ENCODE data around the gene MYBL2. TPM values are rescaled to one million over a fixed set of nuclear protein-coding genes. Genes with fewer than 3 reads are reported as not detected.
"Not testable (repeated sequence)": the region's sequence is repeated elsewhere in the genome, so short reads cannot be mapped to it uniquely, and the experiment has no call there.

Gene MYBL2
- total RNA-seq (2014; rRNA removed; shearing (Covaris generic)), result 77.7 and 80.8 TPM in 2 replicates

DNA sequence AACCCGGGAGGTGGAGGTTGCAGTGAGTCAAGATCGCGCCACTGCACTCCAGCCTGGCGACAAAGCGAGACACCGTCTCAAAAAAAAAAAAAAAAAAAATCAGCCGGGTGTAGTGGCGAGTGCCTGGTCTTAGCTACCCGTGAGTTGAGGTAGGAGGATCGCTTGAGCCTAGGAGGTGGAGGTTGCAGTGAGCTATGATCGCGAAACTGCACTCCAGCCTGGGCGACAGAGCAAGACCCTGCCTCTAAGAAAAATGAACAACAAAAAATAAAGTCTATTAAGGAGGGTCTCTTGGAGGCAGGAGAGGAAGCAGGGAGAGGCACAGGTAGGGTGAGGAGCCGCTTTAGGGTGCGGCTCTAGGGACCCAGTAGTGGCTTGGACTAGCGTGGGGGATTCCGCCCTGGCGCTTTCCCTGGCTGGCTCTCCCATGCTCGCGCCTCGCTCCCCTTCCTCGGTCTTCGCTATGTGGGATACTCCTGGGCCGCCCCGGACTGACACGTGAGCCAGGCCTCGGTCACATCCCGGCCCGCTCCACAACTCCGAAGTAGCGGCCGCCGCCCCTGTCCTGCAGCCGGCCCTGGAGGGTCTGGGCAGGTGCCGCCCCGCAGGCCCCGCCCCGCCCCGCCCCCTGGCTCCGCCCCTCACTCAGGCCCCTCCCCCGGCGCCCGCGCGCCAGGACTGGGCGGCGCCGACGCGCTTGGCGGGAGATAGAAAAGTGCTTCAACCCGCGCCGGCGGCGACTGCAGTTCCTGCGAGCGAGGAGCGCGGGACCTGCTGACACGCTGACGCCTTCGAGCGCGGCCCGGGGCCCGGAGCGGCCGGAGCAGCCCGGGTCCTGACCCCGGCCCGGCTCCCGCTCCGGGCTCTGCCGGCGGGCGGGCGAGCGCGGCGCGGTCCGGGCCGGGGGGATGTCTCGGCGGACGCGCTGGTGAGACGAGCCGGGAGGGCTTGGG lies at the start of gene MYBL2:
Gene MYBL2, plus strand, starts transcription at position 739 of the 953 bp plus-strand sequence. Its CDS starts 170 bp downstream, at position 909.
- DNase-seq (ENCODE audit: low spot score), result peak; percentile 48

DNA sequence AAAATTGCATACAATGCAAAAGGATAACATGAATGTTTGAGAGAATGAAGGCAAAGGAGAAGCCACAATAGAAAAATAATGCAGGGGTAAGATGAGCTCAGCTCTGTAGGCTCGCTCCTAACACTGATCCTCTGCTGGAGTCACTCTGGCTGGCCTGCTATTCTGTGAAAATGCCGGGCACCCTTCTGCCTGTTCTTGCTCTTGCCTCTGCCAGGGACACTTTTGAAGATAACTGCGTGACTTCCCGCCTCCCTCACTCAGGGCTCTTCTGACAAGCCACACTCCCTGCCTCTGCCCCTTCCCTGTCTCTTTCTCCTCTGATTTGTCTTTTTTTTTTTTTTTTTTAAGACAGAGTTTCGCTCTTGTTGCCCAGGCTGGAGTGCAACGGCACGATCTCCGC lies 35.3 kb upstream of the MYBL2 start:
- DNase-seq (ENCODE audit: low spot score), result no peak

DNA sequence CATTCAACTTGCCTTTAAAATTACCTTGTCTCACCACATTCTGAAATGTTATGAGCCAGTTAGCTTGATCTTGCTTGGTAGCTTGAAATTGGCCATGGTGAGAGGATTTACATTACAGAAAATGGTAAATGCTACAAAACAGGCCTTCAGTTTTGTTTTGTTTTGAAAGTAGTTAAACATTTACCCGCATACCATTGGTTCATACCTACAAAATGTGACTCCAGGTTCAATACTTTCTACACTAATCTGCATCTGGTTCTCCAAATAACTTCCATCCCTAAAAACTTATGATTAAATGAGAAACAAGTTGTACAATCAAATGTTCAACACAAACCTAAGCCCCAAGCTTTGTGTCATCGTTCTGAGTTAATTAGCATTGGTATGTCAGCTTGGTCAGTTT lies 30.5 kb upstream of the MYBL2 start:
- no peak for DNase-seq (ENCODE audit: low spot score)

DNA sequence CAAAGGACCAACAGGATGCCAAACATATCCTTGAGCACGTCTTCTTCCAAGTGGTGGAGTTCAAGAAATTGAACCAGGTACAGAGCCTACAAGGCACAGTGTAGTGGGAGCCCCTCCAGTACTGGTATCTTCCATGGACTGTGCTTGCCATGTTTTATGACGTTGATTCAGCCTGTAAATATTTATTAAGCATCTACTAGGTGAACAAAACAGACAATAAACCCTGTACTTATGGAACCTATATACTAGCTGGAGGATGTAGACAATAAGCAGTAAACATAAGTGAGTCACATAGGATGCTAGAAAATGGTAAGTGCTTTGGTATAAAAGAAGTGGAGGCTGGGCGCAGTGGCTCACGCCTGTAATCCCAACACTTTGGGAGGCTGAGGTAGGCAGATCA lies 24.4 kb upstream of the MYBL2 start:
- DNase-seq (ENCODE audit: low spot score), result no peak

DNA sequence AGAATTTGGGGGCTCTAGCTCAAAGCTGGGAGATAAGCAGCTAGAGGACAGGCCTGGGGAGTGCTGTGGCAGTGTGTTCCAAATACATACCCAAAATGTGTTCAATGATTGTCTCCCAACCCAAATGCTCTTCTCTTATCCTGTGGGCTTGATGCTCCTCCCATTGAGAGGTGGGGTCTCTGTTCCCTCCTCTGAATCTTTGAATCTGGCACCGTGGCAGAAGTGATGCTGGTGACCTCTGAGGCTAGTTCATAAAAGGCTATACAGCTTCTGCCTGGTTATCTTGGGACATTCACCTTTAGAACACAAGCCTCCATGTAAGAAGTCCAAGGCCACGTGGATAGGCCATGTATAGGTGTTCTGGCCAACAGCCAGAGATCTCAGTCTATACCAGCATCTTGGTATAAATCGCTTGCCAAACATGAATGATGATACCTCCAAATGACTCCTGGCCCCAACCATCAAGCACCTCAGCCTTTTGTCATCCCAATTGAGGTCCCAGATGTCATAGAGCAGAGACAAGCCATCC lies 15.9 kb upstream of the MYBL2 start:
- no peak for DNase-seq (ENCODE audit: low spot score)

DNA sequence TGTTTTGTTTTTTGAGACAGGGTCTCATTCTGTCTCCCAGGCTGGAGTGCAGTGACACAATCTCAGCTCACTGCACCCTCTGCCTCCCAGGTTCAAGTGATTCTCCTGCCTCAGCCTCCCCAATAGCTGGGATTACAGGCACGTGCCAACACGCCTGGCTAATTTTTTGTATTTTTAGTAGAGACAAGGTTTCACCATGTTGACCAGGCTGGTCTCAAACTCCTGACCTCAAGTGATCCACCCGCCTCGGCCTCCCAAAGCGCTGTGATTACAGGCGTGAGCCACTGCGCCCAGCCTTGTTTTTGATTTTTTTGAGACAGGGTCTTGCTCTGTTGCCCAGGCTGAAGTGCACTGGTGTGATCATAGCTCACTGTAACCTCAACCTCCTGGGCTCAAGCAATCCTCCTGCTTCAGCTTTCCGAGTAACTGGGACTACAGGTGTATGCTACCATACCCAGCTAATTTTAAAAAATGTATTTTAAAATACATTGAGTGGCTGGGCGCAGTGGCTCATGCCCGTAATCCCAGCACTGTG lies 15.2 kb upstream of the MYBL2 start:
- not testable (repeated sequence) for DNase-seq (ENCODE audit: low spot score)

DNA sequence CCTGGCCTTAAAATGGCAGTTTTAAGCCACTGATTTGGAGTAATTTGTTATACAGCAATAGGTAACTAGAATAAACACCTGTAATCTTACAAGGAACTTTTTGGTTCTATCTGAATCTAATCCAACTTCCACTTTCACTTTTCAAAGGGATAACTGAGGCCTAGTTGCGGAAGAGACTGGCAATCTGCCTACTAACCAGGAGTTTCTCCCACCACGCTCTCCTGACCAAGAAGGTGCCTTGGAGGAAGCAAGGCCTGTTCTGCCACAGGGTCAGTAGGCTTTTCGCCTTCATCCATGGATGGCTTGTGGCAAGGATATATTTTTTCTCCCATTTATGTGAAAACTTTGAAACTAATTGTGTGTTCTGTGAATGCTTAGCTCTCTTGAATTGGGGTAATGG lies 12.9 kb upstream of the MYBL2 start:
- no peak for DNase-seq (ENCODE audit: low spot score)

DNA sequence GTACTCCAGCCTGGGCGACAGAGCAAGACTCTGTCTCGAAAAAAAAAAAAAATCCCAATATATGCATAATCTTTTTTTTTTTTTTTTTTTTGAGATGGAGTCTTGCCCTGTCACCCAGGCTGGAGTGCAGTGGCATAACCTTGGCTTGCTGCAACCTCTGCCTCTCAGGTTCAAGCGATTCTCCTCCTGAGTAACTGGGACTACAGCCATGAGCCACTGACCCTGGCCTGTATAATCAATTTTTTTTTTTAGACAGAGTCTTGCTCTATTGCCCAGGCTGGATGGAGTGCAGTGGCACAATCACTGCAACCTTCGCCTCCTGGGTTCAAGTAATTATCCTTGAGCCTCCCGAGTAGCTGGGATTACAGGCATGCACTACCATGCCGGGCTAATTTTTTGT lies 11.7 kb upstream of the MYBL2 start:
- not testable (repeated sequence) for DNase-seq (ENCODE audit: low spot score)

DNA sequence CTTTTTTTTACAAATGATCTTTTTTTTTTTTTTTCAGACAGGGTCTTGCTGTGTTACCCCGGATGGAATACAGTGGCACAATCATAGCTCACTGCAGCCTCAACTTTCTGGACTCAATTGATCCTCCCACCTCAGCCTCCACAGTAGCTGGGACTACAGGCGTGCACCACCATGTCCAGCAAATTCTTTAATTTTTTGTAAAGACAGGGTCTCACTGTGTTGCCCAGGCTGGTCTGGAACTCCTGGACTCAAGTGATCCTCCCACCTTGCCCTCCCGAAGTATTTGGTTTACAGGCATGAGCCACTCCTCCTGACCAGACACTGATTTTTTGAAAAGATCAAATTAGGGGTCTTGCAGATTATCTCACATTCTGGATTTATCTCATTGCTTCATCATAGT lies 11.0 kb upstream of the MYBL2 start:
- DNase-seq (ENCODE audit: low spot score), result no peak

DNA sequence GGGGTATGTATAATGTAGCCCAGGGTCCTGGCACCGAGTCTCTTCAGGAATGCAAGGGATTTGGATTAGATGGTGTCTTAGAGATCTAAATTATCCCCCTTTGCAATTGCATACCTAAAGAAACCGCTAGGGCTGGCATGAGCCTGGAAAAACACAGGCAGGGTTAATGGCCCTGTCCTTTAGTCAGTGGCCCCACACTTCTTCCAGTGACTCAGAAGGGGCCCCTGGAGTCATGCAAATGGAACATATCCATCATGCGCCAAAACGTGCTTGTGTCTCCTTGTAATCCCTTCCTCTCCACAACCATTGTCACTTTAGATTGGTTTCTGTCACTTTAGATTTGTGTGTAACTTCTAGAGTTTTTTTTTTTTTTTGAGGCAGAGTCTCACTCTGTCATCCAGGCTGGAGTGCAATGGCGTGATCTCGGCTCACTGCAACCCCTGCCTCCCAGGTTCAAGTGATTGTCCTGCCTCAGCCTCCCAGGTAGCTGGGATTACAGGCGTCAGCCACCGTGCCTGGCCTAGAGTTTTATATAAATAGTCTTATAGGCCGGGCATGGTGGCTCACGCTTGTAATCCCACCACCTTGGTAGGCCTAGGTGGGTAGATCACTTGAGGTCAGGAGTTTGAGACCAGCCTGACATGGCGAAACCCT lies 8.7 kb upstream of the MYBL2 start:
- peak; percentile 44 for DNase-seq (ENCODE audit: low spot score)

DNA sequence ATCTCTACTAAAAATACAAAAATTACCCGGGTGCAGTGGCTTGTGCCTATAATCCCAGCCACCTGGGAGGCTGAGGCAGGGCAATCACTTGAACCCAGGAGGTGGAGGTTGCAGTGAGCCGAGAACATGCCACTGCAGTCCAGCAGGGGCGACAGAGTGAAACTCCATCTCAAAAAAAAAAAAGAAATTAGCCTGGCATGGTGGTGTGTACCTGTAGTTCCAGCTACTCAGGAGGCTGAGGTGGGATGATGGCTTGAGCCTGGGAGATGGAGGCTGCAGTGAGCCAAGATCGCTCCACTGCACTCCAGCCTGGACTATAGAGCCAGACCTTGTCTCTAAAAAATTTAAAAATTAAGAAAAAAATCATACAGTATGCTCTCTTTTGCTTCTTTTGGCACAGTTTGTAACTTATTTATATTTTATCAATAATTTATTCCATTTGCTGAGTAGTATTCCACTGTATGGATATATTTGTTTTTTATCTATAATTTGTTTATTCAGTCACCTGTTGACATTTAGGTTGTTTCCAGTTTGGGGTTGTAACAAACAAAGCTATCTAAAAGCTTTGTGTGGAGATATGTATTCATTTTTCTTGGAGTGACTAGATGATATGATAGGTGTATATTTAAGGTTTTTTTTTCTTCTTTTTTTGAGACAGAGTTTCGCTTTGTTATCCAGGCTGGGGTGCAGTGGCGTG lies 8.0 kb upstream of the MYBL2 start:
- DNase-seq (ENCODE audit: low spot score), result no peak

DNA sequence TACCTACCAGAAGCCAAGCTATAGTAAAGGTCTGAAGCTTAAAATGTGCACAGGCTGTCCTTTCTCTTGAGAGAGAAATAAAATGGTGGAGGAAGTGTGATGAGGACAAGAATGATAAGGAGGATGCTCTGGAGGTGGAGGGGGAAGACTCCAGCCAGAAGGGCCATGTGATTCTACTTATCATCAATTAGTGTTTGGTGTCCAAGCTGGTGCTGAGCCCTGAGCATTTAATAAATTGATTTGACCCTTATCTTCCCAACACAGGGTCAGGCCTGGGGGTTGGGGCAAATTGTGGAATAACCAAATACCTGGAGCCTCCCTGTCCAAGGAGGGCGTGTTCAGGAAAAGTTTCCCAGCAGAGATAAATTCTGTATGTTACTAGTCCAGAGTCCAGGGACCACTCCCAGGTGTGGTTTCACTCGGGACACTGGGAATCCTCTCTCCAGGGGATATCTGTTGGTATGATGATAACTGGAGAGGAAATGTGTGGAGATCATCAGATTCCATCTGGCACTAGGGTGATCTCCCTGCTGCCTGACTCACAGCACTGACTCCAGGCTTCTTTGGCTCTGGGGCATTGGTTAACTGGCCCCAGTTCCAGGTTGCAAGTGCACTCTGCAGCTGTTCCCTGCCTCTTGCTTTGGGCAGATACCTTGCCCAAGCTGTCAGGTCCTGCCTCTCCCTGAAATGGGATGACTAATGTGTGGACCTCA lies 3.8 kb upstream of the MYBL2 start:
- DNase-seq (ENCODE audit: low spot score), result peak; percentile 73

DNA sequence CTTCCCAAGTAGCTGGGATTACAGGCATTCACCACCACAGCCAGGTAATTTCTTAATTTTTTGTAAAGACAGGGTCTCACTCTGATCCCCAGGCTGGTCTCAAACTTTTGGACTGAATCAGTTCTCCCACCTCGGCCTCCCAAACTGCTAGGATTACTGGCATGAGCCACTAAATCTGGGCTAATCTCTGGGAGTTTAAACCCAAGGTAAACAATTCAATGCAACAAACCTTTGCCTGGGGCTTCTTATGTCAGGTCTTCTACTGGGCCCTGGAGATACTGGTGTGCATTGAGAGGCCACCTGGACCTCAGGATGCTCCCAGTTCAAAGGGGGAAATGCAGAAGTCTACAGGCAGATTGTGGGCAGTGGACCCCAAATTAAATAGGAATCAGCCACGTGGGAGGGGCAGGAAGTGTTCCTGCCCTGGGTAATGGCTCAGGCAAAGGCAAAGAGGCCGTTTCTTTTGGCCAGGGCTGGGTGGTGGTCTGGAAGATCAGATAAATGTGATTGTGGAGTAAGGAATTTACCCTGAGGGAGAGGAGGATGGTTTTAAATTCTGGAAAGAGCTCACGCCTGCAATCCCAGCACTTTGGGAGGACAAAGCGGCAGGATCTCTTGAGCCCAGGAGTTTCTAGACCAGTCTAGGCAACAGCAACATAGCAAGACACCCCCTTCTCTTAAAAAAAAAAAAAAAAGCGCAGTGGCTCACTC lies 1.3 kb upstream of the MYBL2 start:
- DNase-seq (ENCODE audit: low spot score), result no peak

DNA sequence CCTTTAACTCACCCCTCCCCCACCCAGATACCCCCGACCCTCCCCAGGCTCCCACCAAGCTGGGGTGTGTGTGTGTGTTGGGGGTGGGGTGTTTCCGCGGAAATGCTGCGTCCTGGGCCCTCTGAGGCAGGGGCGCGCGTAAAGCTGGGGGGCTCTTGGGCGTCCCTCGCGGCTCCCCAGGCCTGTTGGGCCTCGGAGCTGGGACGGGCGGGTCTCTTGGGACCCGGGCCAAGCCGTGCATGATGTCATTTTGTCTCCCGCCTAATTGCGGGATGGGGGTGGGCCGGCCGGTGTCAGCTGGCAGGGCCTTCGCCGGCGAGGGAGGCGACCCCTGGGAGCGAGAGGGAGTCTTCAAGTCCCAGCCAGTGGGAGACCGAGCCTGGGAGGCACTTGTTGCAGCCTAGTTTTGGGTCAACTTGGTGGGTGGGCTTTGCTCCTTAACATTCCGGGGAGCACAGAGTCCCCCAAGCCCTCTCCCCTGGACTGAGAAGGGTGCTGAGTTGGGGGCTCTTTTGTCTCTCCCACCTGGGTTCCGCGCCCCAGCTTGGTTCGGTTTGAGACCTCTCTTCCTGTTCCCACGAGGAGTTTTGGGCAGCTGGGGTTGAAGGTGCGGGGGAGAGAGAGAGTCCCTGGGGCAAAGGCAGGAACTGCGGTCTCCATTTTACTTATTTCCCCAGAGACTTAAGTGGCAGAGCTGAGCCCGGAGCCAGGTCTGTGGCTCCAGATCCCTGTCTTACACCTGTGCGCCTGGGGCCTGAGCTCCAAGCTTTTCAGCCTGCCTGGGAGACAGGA lies 623 bp downstream of the MYBL2 start:
- DNase-seq (ENCODE audit: low spot score), result no peak

DNA sequence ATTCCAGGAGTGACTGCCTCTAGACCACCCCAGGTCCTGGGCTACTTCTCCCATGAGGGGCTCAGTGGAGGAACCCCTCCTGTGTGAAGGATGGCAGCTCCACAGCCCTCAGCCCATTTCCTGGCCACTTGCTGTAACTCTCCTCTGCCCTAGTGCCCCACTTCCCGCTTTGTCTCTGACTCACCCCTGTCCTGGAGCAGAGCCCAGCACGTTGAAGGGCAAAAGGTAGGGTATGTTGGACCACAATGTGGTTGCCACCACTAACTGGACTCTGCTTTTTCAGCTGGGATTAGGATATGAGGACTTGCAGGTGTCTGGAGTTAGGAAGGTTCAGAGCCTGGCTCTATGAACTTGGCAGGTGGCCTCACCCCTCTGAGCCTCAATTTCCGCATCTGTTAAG lies 2.4 kb downstream of the MYBL2 start:
- DNase-seq (ENCODE audit: low spot score), result peak; percentile 91

DNA sequence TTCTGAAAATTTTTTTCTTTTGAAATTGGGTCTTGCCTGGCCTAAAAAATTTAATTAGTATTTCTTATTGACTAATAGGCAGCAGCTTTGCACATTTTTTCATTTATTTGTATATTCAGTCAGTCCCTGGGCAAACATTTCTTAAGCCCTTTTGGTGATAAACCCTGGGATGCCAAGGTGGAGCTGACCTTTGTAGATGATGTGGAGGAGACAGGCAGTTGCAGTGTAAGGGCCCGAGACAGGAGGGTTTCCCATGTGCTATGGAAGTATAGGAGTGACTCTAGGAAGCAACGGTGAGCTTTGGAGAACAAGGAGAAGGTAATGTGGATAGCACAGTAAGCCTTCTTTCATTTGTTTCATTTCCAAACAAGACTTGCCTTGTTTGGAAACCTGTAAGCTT lies 3.5 kb downstream of the MYBL2 start:
- no peak for DNase-seq (ENCODE audit: low spot score)

DNA sequence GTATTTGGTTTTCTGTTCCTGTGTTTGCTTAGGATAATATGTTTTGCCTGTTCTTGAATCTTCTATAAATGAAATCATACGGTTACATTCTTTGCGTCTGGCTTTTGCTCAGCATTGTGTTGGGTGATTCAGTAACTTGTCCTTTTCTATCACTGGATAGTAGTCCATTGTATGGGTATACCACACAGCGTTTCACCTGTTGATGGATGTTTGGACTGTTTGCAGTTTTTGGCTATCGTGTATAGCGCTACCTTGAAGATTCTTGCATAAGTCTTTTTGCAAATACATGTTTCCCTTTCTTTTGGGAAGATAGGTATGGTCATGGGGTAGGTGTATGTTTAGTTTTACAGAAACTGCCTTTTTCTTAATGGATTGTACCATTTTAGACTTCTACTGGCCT lies 9.5 kb downstream of the MYBL2 start:
- DNase-seq (ENCODE audit: low spot score), result no peak

DNA sequence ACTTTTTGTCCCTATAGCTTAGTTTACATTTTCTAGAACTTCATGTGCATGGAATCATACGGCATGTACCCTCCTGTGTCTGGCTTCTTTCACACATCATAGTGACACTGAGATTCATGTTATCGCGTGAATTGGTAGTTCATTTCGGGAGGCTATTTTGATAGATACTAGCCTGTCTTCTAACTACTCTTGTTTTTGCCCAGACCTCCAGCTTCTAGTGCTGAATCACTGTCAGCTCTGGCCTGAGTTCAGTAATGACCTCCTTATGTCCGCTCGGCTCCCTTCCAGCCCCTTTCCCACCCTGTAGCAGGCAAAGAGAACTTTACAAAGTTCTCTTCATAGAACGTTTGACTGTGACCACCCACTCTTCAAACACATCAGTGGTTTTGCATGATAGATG lies 14.1 kb downstream of the MYBL2 start:
- DNase-seq (ENCODE audit: low spot score), result no peak

DNA sequence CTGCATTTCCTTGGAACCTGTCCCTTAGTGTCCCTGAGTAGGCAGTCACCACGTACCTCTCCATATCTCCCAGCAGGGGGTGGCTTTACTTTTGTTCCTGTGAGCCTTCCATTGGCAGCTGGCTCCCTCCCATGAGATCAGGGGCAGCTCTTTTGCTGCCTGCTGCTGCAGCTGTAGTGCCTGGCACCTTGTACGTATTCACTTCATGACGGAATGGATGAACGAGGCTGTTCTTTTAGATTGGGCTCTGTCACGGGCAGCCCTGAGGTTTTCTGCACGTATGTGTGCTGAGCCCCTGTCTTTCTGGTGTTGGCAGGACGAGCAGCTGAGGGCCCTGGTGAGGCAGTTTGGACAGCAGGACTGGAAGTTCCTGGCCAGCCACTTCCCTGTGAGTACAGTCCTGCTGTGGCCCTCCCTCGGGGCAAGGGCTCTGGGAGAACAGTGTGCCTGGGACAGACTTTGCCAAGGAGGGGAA lies 14.6 kb downstream of the MYBL2 start:
- DNase-seq (ENCODE audit: low spot score), result no peak

DNA sequence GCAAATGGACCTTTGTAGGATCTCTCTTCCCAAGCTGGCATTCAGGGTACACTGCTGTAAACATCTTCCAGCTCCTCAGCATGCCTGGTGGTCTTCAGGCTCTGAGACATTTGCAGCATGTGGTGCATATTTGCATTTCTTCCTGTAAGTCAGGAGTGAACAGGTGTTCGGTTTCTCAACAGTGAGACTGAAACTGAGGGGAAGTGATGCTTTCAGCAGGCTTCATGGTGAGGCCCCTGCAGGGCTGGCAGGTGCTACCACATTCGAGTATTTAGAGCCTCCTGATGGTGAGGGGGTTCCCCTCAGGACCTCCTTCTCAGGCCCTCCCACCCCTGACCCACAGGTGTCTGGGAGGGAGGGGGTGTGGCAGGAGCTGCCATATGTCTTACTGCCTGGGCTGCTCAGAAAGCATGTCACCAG lies 15.1 kb downstream of the MYBL2 start:
- no peak for DNase-seq (ENCODE audit: low spot score)

Measured in A172 (cell line).